Measurements from ENCODE around the gene CD8B2.
"Not testable (repeated sequence)": the region's sequence is repeated elsewhere in the genome, so short reads cannot be mapped to it uniquely, and the experiment has no call there.

CD8B2 gene

GRCh38 chr2:106553321-106553720 lies 66.2 kb downstream of the CD8B2 start:
- no peak for DNase-seq

- DNase-seq = no peak
These were observed 67.2 kb downstream of the CD8B2 start for GRCh38 chr2:106554411-106554810.

DNA sequence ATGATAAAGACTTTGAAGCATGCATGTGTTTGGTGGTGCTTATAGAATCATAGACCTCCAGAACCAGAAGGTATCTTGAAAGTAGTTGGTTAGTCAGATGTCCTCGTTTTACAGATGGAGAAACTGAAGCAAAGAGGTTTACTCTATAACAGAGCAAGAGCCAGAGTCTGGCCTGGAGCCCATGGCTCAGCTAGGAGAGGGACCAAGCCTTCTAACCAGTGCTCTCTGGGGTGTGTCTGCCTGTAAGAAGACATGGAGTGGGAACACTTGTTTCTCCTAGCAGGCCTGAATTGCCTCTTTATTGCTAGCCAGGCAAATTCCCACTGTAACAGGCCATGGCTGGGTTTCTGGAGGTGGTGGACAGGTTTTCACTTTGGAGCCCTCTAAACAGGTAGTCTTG lies 67.9 kb downstream of the CD8B2 start:
- no peak for DNase-seq

DNA sequence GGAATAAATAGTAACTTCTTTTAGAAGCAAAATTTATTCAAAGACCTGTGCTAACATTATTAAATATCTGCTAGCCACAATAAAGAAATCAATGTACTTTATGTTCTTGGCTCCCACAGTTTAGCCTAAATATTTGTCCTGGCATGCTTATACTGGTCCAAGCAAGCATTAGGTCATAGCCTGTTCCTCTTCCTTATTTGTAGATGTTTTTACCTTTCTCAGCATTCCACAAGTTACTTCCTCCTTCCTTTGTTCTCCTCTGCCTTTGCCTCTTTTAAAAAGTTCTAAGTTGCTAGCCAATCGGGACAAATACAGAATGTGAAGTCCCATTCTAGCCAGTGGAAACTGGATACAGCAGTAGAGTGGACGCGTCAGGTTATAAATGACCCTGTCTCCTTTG lies 72.6 kb downstream of the CD8B2 start:
- not testable (repeated sequence) for DNase-seq

- DNase-seq = no peak
These were observed 73.6 kb downstream of the CD8B2 start for GRCh38 chr2:106560773-106561172.

GRCh38 chr2:106561356-106561755 lies 74.2 kb downstream of the CD8B2 start:
- no peak for DNase-seq

GRCh38 chr2:106561803-106562202 lies 74.6 kb downstream of the CD8B2 start:
- no peak for DNase-seq

GRCh38 chr2:106562268-106563186 lies 75.4 kb downstream of the CD8B2 start:
- no peak for DNase-seq

DNA sequence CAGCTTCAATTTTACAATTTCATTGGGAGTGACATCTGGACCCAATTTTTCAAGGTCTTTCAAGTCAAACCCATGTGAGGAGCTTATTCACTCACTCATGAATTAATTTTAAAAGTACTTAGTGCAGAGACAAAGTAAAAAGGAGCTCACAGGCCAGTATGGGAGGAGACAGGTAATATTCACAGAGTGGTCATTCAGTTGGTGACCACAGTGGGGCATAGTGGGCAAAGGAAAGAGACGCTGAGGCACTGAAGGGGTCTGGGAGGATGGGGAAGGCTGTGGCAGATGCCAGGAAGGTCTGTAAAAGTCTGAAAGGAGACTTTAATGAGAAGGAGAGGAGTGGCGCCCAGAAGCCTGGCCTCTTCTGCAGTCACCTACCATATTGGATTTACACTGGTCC lies 76.0 kb downstream of the CD8B2 start:
- DNase-seq = no peak

GRCh38 chr2:106565599-106565998 lies 78.4 kb downstream of the CD8B2 start:
- no peak for DNase-seq

DNA sequence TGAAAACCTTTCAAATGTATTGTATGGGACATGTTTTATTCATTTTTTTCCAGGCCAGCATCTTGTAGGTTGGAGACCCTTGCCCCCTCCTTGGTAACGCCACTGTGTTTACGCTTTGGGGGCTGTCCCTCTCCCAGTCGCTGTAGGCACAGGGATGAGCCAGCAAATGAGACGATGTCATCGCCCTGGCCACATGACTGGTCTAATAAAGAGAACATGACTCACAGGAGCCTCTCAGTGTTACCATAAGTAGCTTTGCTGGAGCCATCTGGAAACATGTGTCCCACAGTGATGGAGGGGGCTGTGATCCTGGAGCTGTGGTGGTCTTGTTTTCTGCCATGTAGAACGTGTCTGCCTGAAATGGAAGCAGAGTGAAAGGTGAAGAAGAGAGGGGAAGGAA lies 78.9 kb downstream of the CD8B2 start:
- DNase-seq = no peak

- not testable (repeated sequence) for DNase-seq
These were observed 79.3 kb downstream of the CD8B2 start for GRCh38 chr2:106566484-106566883.

- no peak for DNase-seq
These were observed 83.2 kb downstream of the CD8B2 start for GRCh38 chr2:106570316-106570715.
